Breast epithelium (tissue), 4 donors: ENCODE measurements around the gene EPHA6. TPM values are rescaled to one million over a fixed set of nuclear protein-coding genes. Genes with fewer than 3 reads are reported as not detected.
"Not testable (repeated sequence)": the region's sequence is repeated elsewhere in the genome, so short reads cannot be mapped to it uniquely, and the experiment has no call there.

Experiments used
- DNase-seq, 2 donors: peaks; one replicate each; pipeline ENCODE4 v3.0.0-alpha.2; 2019; ENCODE audit warnings: low spot score in 2 of 2
- H3K27ac ChIP-seq, 2 donors: fragments of 200-600 bp; sonication (generic) in 1 of 2; one replicate each; pipeline ENCODE4 v1.5.1; 2016 to 2019; ENCODE audit warnings: mild to moderate bottlenecking in 1 of 2
- H3K27me3 ChIP-seq, 2 donors: fragments of 200-600 bp; sonication (generic) in 1 of 2; one replicate each; pipeline versions ENCODE4 v1.5.1 to v1.6.0; 2017 to 2019; ENCODE audit warnings: control low read depth in 1 of 2, mild to moderate bottlenecking in 1 of 2
- H3K36me3 ChIP-seq: fragments of 200-600 bp; one replicate; pipeline ENCODE4 v1.5.1; 2019
- H3K4me1 ChIP-seq, 2 donors: fragments of 200-600 bp; sonication (generic); one replicate each; pipeline ENCODE4 v1.5.1; 2016 to 2019; ENCODE audit warnings: control low read depth in 1 of 2
- H3K4me3 ChIP-seq, 3 donors: fragments of 200-600 bp; sonication (generic); 1 replicate in 2 of 3; 2 replicates in 1 of 3; pipeline ENCODE4 v1.5.1; 2016 to 2019; ENCODE audit warnings: mild to moderate bottlenecking in 3 of 3, moderate library complexity in 2 of 3
- H3K9me3 ChIP-seq, 2 donors: fragments of 200-600 bp; sonication (generic) in 1 of 2; one replicate each; pipeline ENCODE4 v1.5.1; 2016 to 2019; ENCODE audit warnings: control low read depth in 1 of 2
- POLR2A ChIP-seq: fragments of 450-650 bp; IDR thresholded peaks from one replicate; pipeline ENCODE4 v1.6.1; 2016; ENCODE audit warnings: antibody characterized with exemption, mild to moderate bottlenecking, moderate library complexity
- POLR2AphosphoS5 ChIP-seq, 3 donors: sonication (generic); formaldehyde crosslinking; IDR thresholded peaks; one replicate each; pipeline ENCODE4 v1.6.1; 2017; ENCODE audit warnings: antibody characterized with exemption in 3 of 3
- intact Hi-C: fragments of 100-400 bp; cut with DNase I; formaldehyde crosslinking; loops from one replicate; pipeline ENCODE4 v1.15.1; 2023; ENCODE audit warnings: low total_unique reads
- total RNA-seq, 3 donors: library from RNA; depleted of rRNA; stranded (reverse); fragments of >200 nt; gene quantifications; one replicate each; pipeline ENCODE4 v1.1.0, GENCODE V29; 2016
- TF ChIP-seq, protein P1 (sequence below), 3 donors: fragments of 450-650 bp; IDR thresholded peaks; one replicate each; pipeline ENCODE4 v1.5.1; 2016 to 2017; ENCODE audit warnings: antibody characterized with exemption in 3 of 3, mild to moderate bottlenecking in 3 of 3, moderate library complexity in 3 of 3

Gene EPHA6
- total RNA-seq, 3 donors from 2014 or later = 0.98 to 1.4 (median 1.2) TPM

DNA sequence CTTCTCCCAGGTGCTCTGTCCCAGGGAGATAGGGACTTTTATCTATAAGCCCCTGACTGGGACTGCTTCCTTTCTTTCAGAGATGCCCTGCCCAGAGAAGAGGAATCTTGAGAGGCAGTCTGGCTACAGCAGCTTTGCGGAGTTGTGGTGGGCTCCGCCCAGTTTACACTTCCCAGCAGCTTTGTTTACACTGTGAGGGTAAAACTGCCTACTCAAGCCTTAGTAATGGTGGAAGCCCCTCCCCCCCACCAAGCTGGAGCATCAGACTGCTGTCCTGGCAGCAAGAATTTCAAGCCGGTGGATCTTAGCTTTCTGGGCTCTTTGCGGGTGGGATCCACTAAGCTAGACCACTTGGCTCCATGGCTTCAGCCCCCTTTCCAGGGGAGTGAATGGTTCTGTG is 696.4 kb downstream of the EPHA6 start:
- H3K4me3 ChIP-seq = no peak overlapping the region
- intact Hi-C loops = no loop called here
- H3K4me1 ChIP-seq = no peaks in the 10 kb centered on the region
- no peak for DNase-seq
- peaks cover 0 to 8% of the 10 kb centered on the region in 2 donors for H3K9me3 ChIP-seq
- TF ChIP-seq, protein P1, sequence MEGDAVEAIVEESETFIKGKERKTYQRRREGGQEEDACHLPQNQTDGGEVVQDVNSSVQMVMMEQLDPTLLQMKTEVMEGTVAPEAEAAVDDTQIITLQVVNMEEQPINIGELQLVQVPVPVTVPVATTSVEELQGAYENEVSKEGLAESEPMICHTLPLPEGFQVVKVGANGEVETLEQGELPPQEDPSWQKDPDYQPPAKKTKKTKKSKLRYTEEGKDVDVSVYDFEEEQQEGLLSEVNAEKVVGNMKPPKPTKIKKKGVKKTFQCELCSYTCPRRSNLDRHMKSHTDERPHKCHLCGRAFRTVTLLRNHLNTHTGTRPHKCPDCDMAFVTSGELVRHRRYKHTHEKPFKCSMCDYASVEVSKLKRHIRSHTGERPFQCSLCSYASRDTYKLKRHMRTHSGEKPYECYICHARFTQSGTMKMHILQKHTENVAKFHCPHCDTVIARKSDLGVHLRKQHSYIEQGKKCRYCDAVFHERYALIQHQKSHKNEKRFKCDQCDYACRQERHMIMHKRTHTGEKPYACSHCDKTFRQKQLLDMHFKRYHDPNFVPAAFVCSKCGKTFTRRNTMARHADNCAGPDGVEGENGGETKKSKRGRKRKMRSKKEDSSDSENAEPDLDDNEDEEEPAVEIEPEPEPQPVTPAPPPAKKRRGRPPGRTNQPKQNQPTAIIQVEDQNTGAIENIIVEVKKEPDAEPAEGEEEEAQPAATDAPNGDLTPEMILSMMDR (IDR thresholded peaks at IDR 0.05) = no peak
- TF ChIP-seq POLR2AphosphoS5 (IDR thresholded peaks at IDR 0.05) = no peak
- no peak for TF ChIP-seq POLR2A
- no peaks in the 10 kb centered on the region for H3K27me3 ChIP-seq
- H3K36me3 ChIP-seq = no peaks in the 10 kb centered on the region
- no peak overlapping the region for H3K27ac ChIP-seq

DNA sequence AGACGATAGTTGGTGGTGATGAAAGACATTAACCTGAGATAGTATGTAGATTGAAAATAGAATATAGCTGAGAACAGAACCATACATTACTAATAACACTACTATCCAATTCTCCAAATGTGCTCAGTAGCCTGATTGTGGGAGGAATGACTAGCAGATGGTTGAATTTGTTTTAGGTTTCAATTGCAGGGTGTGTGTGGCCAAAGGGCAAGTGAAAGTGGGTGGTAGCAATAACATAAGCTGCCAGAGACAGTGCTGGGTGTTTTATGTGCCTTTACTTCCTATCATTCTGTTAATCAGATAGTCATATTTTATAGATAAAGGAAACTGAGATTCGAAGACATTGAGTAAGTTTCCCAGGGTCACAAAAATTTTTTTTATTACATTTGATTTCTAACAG is 700.7 kb downstream of the EPHA6 start:
- Histone ChIP-seq H3K36me3 (no peaks in the 10 kb centered on the region), H3K4me1 (no peaks in the 10 kb centered on the region), H3K27me3 (no peaks in the 10 kb centered on the region), H3K9me3 (peaks cover 0 to 3% of the 10 kb centered on the region in 2 donors), H3K4me3 (no peak overlapping the region), H3K27ac (no peak overlapping the region)
- TF ChIP-seq, protein P1 (IDR thresholded peaks at IDR 0.05) = no peak
- TF ChIP-seq POLR2A (no peak), POLR2AphosphoS5 (IDR thresholded peaks at IDR 0.05) (no peak)
- DNase-seq = no peak
- intact Hi-C loops = no loop called here

DNA sequence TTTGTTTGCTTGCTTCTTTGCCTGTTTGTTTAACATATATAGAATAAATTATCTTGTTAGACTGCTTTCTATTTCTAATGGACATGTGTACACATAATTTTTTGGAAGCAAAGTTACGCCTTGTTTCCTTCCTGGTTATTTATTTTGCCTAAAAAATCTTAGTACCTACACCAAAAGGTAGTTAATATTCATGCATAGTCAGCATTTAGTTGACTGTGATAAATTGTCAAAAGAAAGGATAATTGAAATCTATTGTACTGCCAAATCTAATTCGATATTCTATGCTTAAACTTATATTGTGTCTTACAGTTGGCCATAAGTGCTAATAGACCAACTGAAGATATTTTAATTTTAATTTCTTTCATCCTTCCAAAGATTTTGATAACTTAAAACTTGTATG is 716.3 kb downstream of the EPHA6 start:
- Histone ChIP-seq H3K36me3 (no peaks in the 10 kb centered on the region), H3K9me3 (no peaks in the 10 kb centered on the region), H3K4me1 (no peaks in the 10 kb centered on the region), H3K27me3 (no peaks in the 10 kb centered on the region), H3K27ac (no peak overlapping the region), H3K4me3 (no peak overlapping the region)
- intact Hi-C loops = no loop called here
- TF ChIP-seq POLR2A = no peak
- no peak for TF ChIP-seq POLR2AphosphoS5 (IDR thresholded peaks at IDR 0.05)
- TF ChIP-seq, protein P1 (IDR thresholded peaks at IDR 0.05) = no peak
- no peak for DNase-seq

DNA sequence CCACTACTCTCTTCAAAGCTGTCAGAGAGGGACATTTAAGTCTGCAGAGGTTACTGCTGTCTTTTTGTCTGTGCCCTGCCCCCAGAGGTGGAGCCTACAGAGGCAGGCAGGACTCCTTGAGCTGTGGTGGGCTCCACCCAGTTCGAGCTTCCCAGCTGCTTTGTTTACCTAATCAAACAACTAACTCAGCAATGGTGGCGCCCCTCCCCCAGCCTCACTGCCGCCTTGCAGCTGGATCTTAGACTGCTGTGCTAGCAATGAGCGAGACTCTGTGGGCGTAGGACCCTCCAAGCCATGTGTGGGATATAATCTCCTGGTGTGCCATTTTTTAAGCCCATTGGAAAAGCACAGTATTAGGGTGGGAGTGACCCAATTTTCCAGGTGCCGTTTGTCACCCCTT is 733.2 kb downstream of the EPHA6 start:
- H3K4me1 ChIP-seq, H3K4me3 ChIP-seq, H3K27ac ChIP-seq, intact Hi-C loops, H3K36me3 ChIP-seq, H3K27me3 ChIP-seq, H3K9me3 ChIP-seq, DNase-seq: not testable (repeated sequence)

DNA sequence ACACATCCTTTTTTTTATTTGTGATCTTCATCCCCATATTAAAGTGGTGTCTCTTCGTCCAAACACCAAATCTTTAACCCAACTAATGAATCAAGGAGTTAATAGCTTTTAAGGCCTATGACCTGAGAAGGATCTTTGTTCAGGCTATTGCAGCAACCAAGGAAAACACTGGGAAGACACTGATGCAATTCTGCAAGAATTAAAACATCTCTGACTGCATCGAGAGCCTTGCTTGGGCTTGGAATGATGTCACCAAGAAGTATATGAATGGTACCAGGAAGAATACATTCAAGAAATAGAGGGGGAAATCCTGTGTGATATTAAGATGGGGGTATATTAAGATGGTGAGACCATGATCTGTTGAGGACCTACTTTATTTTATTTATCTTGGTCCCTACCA is 736.0 kb downstream of the EPHA6 start:
- DNase-seq = no peak
- Histone ChIP-seq H3K4me1 (no peaks in the 10 kb centered on the region), H3K36me3 (no peaks in the 10 kb centered on the region), H3K27me3 (no peaks in the 10 kb centered on the region), H3K27ac (no peak overlapping the region), H3K9me3 (no peaks in the 10 kb centered on the region), H3K4me3 (no peak overlapping the region)
- intact Hi-C loops = no loop called here
- TF ChIP-seq, protein P1 (IDR thresholded peaks at IDR 0.05) = no peak
- no peak for TF ChIP-seq POLR2AphosphoS5 (IDR thresholded peaks at IDR 0.05)
- no peak for TF ChIP-seq POLR2A

DNA sequence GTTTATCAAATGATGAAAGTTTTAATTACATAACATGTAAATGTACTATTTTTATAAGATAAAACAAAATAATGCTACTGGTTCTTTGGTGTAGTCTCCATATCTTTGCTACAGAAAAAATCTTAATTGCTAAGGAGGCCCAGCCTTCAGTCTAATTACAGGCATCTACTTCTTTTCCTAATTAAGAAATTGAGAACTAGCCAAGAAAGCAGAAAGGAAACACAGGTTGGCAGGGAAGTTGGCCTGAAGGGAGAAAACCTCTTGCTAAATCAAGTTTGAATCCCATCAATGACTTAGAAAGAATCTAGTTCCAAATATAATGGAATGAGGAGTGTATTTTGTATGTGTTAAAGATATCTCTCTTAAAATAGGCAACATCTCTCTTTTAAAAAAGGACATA is 737.8 kb downstream of the EPHA6 start:
- TF ChIP-seq POLR2A (no peak), POLR2AphosphoS5 (IDR thresholded peaks at IDR 0.05) (no peak)
- TF ChIP-seq, protein P1 (IDR thresholded peaks at IDR 0.05) = no peak
- Histone ChIP-seq H3K27ac (no peak overlapping the region), H3K36me3 (no peaks in the 10 kb centered on the region), H3K4me3 (no peak overlapping the region), H3K27me3 (no peaks in the 10 kb centered on the region), H3K4me1 (no peaks in the 10 kb centered on the region), H3K9me3 (no peaks in the 10 kb centered on the region)
- intact Hi-C loops = no loop called here
- DNase-seq = no peak
